NB4 (cell line): ENCODE data around the gene LRFN2.

Source experiments
- DNase-seq: peaks from one replicate; pipeline ENCODE4 v3.0.0; 2010; ENCODE audit warnings: low read depth
- H3K4me3 ChIP-seq: one replicate; pipeline ENCODE4 v1.5.1; 2011; ENCODE audit warnings: mild to moderate bottlenecking, low read depth, low read length, moderate library complexity
- CTCF ChIP-seq: IDR thresholded peaks from one replicate; pipeline ENCODE4 v1.5.1; 2012; ENCODE audit warnings: low read depth, low read length
- MAX ChIP-seq: IDR thresholded peaks from 2 replicates; pipeline ENCODE4 v1.6.1; 2011; ENCODE audit warnings: low read depth, low read length
- MYC ChIP-seq: IDR thresholded peaks from 2 replicates; pipeline ENCODE4 v1.6.1; 2011; ENCODE audit warnings: low read depth, low read length
- POLR2A ChIP-seq: IDR thresholded peaks from 2 replicates; pipeline ENCODE4 v1.6.1; 2011; ENCODE audit warnings: mild to moderate bottlenecking; ENCODE audit not compliant: insufficient read length; ENCODE audit errors: extremely low read depth

The LRFN2 gene

GRCh38 chr6:40510442-40510841 is 76.7 kb downstream of the LRFN2 start:
- TF ChIP-seq MAX (no peak), MYC (no peak), CTCF (no peak), POLR2A (no peak)
- DNase-seq, result no peak
- H3K4me3 ChIP-seq, result no peak overlapping the region

DNA sequence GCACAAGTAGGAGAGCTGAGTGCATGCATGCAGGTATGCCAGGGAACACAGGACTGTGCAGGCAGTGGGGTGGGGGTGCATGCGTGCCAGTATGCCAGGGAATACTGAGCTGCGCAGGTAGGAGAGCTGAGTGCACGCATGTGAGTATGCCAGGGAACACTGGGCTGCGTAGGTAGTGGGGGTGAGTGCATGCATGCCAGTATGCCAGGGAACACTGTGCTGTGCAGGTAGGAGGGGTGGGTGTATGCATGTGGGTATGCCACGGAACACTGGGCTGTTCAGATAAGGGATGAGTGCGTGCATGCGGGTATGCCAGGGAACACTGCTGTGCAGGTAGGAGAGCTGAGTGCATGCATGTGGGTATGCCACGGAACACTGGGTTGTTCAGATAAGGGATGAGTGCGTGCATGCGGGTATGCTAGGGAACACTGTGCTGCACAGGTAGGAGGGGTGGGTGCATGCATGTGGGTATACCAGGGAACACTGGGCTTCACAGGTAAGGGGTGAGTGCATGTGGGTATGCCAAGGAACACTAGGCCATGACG is 77.4 kb downstream of the LRFN2 start:
- no peak for DNase-seq
- TF ChIP-seq POLR2A, result no peak
- no peak for TF ChIP-seq CTCF
- no peak for TF ChIP-seq MAX
- TF ChIP-seq MYC, result no peak
- H3K4me3 ChIP-seq, result no peak overlapping the region

DNA sequence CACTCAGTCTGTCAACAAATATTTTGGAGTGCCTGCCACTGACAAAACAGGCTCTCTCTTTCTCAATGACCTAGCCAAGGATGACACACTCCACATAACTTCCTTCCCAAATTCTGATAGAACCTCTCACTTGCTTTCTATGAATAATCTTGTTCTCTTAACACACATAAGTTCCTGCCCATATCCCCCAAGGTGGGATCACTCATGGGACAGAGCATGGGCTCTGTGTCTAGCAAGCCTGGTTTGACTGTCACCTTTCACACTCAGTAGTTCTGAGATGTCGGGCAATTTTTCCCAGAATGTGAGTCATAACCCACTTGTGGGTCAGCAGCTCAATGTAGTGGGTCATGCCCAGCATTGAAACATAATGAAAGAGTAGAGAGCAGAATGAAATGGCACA is 78.1 kb downstream of the LRFN2 start:
- no peak overlapping the region for H3K4me3 ChIP-seq
- DNase-seq, result no peak
- no peak for TF ChIP-seq POLR2A
- no peak for TF ChIP-seq MAX
- TF ChIP-seq CTCF, result no peak
- TF ChIP-seq MYC, result no peak

DNA sequence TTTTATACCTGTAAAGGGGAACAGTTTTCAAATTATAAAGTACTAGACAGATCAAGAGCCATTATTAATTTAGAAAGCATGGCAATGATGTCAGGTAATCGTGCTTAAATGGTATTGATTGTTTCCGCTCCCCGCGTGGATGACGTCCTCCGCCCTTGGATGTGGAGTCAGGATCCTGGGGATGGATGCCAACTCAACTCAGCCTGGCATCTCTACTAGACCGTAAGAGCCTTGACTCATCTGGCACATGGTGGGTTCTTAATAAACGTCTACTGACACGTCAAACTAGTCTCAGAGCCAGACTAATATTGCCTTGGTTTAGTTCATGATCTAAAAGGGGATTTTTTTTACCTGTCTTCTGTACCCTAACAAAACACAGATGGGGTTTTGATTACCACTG is 80.2 kb downstream of the LRFN2 start:
- no peak for TF ChIP-seq MAX
- no peak for TF ChIP-seq POLR2A
- TF ChIP-seq MYC, result no peak
- TF ChIP-seq CTCF, result no peak
- no peak for DNase-seq
- no peak overlapping the region for H3K4me3 ChIP-seq

- H3K4me3 ChIP-seq, result no peak overlapping the region
- TF ChIP-seq MAX (no peak), CTCF (no peak), MYC (no peak), POLR2A (no peak)
- DNase-seq, result no peak
Measured at GRCh38 chr6:40505191-40505810, 81.9 kb downstream of the LRFN2 start.
